Measurements from ENCODE around the gene GJD4. TPM values are rescaled to one million over a fixed set of nuclear protein-coding genes. Genes with fewer than 3 reads are reported as not detected.
A peak's percentile ranks its signal among the peaks of the same experiment; 100 is the strongest.

The GJD4 gene
- total and polyA plus RNA-seq, 2 donors (not counting 1 experiment from before 2014, with no cell fraction given) = not detected

GRCh38 chr10:35641676-35642034, 36.5 kb downstream of the GJD4 start:
- Histone ChIP-seq H3K9ac (ENCODE audit: low read length) (peak overlapping the region; percentile 73), H3K4me2 (replicated peaks; ENCODE audit: low read depth, low read length, poor library complexity, severe bottlenecking) (peak overlapping the region; percentile 85), H3K79me2 (ENCODE audit: control insufficient read depth, insufficient read depth, low read length) (no peaks in the 10 kb centered on the region), H3K27me3 (replicated peaks in 1 of 4; ENCODE audit: control extremely low read depth in 1 of 4, control insufficient read depth in 3 of 4, insufficient read depth in 4 of 4, low read length in 3 of 4) (peaks cover 0 to 48% (median 28%) of the 10 kb centered on the region in 4 experiments), H2AFZ (ENCODE audit: insufficient read depth, low read depth, low read length, poor library complexity, severe bottlenecking) (peak overlapping the region; percentile 79), H3K9me3 (ENCODE audit: control extremely low read depth in 1 of 3, control insufficient read depth in 2 of 3, insufficient read depth in 1 of 3, low read length in 2 of 3) (peaks cover 0 to 9% (median 0%) of the 10 kb centered on the region in 3 donors), H3K4me3 (ENCODE audit: control extremely low read depth in 1 of 5, extremely low read depth in 1 of 5, insufficient read depth in 1 of 5, low read depth in 2 of 5, low read length in 4 of 5) (peak overlapping the region in 4 of 5 experiments; percentile 50 to 74 (median 66)), H3K4me1 (ENCODE audit: control insufficient read depth in 2 of 2, insufficient read depth in 2 of 2, low read length in 2 of 2) (peaks cover 27 to 29% of the 10 kb centered on the region in 2 donors), H4K20me1 (ENCODE audit: control insufficient read depth, insufficient read depth, low read length, poor library complexity, severe bottlenecking) (no peaks in the 10 kb centered on the region), H3K36me3 (replicated peaks in 1 of 2; ENCODE audit: control extremely low read depth in 1 of 2, control insufficient read depth in 1 of 2, extremely low read depth in 1 of 2, insufficient read depth in 2 of 2, low read length in 1 of 2) (no peaks in the 10 kb centered on the region), H3K27ac (ENCODE audit: low read length in 2 of 2) (no peak overlapping the region)
- DNase-seq = peak; percentile 55
- Mint-ChIP-seq H3K4me3 (peak overlapping the region; percentile 93), H3K27me3 (peaks cover 36% of the 10 kb centered on the region), H3K9me3 (ENCODE audit: insufficient read depth) (no peaks in the 10 kb centered on the region), H3K4me1 (peaks cover 32% of the 10 kb centered on the region), H3K27ac (no peak overlapping the region)
- ATAC-seq (ENCODE audit: low read depth) = peak; percentile 10
- WGBS (ENCODE audit: insufficient coverage) = under 1% methylated on average over 54 of the region's 54 CpGs
- no peak for TF ChIP-seq EZH2 (IDR thresholded peaks at IDR 0.05; ENCODE audit: borderline replicate concordance, insufficient read depth, low read depth, low read length, poor library complexity, severe bottlenecking)
- TF ChIP-seq CTCF (IDR thresholded peaks at IDR 0.05) = no peak
- intact Hi-C loops (cut with micrococcal nuclease) = loop anchor here (5.0 kb wide), 2 partner anchors 304 to 514 kb away; partner anchors contain the start of genes CCNY and CREM
- CTCF ChIA-PET = no interaction called here
- POLR2A ChIA-PET = no interaction called here

GRCh38 chr10:35642035-35642792, 37.1 kb downstream of the GJD4 start, which contains the start of gene FZD8:
Gene FZD8, minus strand, starts transcription at chr10:35642296. Its CDS starts 867 bp downstream, at chr10:35641429.
- intact Hi-C loops (cut with micrococcal nuclease) = loop anchor here (5.0 kb wide), 2 partner anchors 305 to 515 kb away; partner anchors contain the start of genes CCNY and CREM
- H3K27me3 Mint-ChIP-seq = peaks cover 35% of the 10 kb centered on the region
- TF ChIP-seq CTCF (IDR thresholded peaks at IDR 0.05) = no peak
- TF ChIP-seq EZH2 (IDR thresholded peaks at IDR 0.05; ENCODE audit: borderline replicate concordance, insufficient read depth, low read depth, low read length, poor library complexity, severe bottlenecking) = no peak

More at GRCh38 chr10:35642035-35642792, 37.1 kb downstream of the GJD4 start, which contains the start of gene FZD8:
- Histone ChIP-seq H3K9me3 (ENCODE audit: control extremely low read depth in 1 of 3, control insufficient read depth in 2 of 3, insufficient read depth in 1 of 3, low read length in 2 of 3) (peaks cover 0 to 9% (median 0%) of the 10 kb centered on the region in 3 donors), H3K27me3 (replicated peaks in 1 of 4; ENCODE audit: control extremely low read depth in 1 of 4, control insufficient read depth in 3 of 4, insufficient read depth in 4 of 4, low read length in 3 of 4) (peaks cover 0 to 43% (median 23%) of the 10 kb centered on the region in 4 experiments), H3K4me2 (replicated peaks; ENCODE audit: low read depth, low read length, poor library complexity, severe bottlenecking) (peak within 1 kb of the TSS; percentile 85), H4K20me1 (ENCODE audit: control insufficient read depth, insufficient read depth, low read length, poor library complexity, severe bottlenecking) (no peaks in the 10 kb centered on the region), H3K27ac (ENCODE audit: low read length in 2 of 2) (no peak within 1 kb of the TSS), H3K36me3 (replicated peaks in 1 of 2; ENCODE audit: control extremely low read depth in 1 of 2, control insufficient read depth in 1 of 2, extremely low read depth in 1 of 2, insufficient read depth in 2 of 2, low read length in 1 of 2) (no peaks in the 10 kb centered on the region), H3K79me2 (ENCODE audit: control insufficient read depth, insufficient read depth, low read length) (no peaks in the 10 kb centered on the region), H3K4me1 (ENCODE audit: control insufficient read depth in 2 of 2, insufficient read depth in 2 of 2, low read length in 2 of 2) (peaks cover 22 to 29% of the 10 kb centered on the region in 2 donors), H3K4me3 (ENCODE audit: control extremely low read depth in 1 of 5, extremely low read depth in 1 of 5, insufficient read depth in 1 of 5, low read depth in 2 of 5, low read length in 4 of 5) (peak within 1 kb of the TSS; percentile 48 to 74 (median 63)), H2AFZ (ENCODE audit: insufficient read depth, low read depth, low read length, poor library complexity, severe bottlenecking) (peak within 1 kb of the TSS; percentile 79), H3K9ac (ENCODE audit: low read length) (peak within 1 kb of the TSS; percentile 73)
- Mint-ChIP-seq H3K4me3 (peak within 1 kb of the TSS; percentile 94), H3K4me1 (peaks cover 32% of the 10 kb centered on the region), H3K27ac (peak within 1 kb of the TSS; percentile 47), H3K9me3 (ENCODE audit: insufficient read depth) (no peaks in the 10 kb centered on the region)
- 1% methylated on average over 80 of the region's 80 CpGs for WGBS (ENCODE audit: insufficient coverage)
- DNase-seq (peak; percentile 86), ATAC-seq (ENCODE audit: low read depth) (peak; percentile 89)
- ChIA-PET CTCF (no interaction called here), POLR2A (no interaction called here)
